Activated CD8-positive, alpha-beta T cell treated with anti-CD3 and anti-CD28 coated beads for 36 hours (primary cell): ENCODE measurements around the gene TRDN. TPM values are rescaled to one million over a fixed set of nuclear protein-coding genes. Genes with fewer than 3 reads are reported as not detected.

Experiments used
- ATAC-seq: fragments of 200-7000 bp; cut with Tn5 transposase; one replicate; pipeline ENCODE4 v1.10.0; 2021; ENCODE audit warnings: mild to moderate bottlenecking, moderate library complexity
- CTCF ChIA-PET: fragments of 350-600 bp; sonication (Branson Sonifier 250); formaldehyde crosslinking; loops from one replicate; lab custom pipeline; 2021; ENCODE audit warnings: antibody characterized with exemption; lab: Charles Lee
- POLR2A ChIA-PET: fragments of 350-600 bp; sonication (Branson Sonifier 250); formaldehyde crosslinking; loops from one replicate; lab custom pipeline; 2021; ENCODE audit warnings: antibody characterized with exemption; lab: Charles Lee
- DNase-seq: peaks from one replicate; pipeline ENCODE4 v3.0.0-alpha.2; 2020
- H3K27ac Mint-ChIP-seq: one replicate; pipeline ENCODE4 v1.8.0; 2021; ENCODE audit warnings: mild to moderate bottlenecking, mixed read lengths
- H3K27me3 Mint-ChIP-seq: one replicate; pipeline ENCODE4 v1.8.0; 2021; ENCODE audit warnings: mixed read lengths
- H3K36me3 Mint-ChIP-seq: one replicate; pipeline ENCODE4 v1.8.0; 2021; ENCODE audit warnings: low read depth, mixed read lengths
- H3K4me1 Mint-ChIP-seq: one replicate; pipeline ENCODE4 v1.8.0; 2021; ENCODE audit warnings: low read depth, mixed read lengths
- H3K4me3 Mint-ChIP-seq: one replicate; pipeline ENCODE4 v1.8.0; 2021; ENCODE audit warnings: mild to moderate bottlenecking, moderate library complexity, mixed read lengths
- H3K9me3 Mint-ChIP-seq: one replicate; pipeline ENCODE4 v1.8.0; 2021; ENCODE audit warnings: mixed read lengths
- CTCF ChIP-seq: fragments of 200-600 bp; IDR thresholded peaks from one replicate; pipeline ENCODE4 v1.8.0; 2022; ENCODE audit warnings: antibody characterized with exemption, mild to moderate bottlenecking
- intact Hi-C: fragments of 100-400 bp; cut with micrococcal nuclease; formaldehyde crosslinking; loops from one replicate; pipeline ENCODE4 v1.10.0; 2022
- total RNA-seq, 2 experiments: library from RNA; stranded (reverse); gene quantifications; one replicate each; pipeline ENCODE4 v1.2.3, GENCODE V29; 2021

Gene TRDN
- total RNA-seq, 2 experiments from 2014 or later, result not detected

- no peaks in the 10 kb centered on the region for H3K9me3 Mint-ChIP-seq
- POLR2A ChIA-PET, result no interaction called here
- H3K4me3 Mint-ChIP-seq, result no peak overlapping the region
- no peaks in the 10 kb centered on the region for H3K27me3 Mint-ChIP-seq
- CTCF ChIA-PET, result interaction anchor here (0.7 kb wide), 1 partner anchor 212 kb away, joined by 5 read pairs; no protein-coding TSS in a partner anchor
- TF ChIP-seq CTCF, result no peak
- H3K27ac Mint-ChIP-seq, result no peak overlapping the region
- H3K36me3 Mint-ChIP-seq, result no peaks in the 10 kb centered on the region
- intact Hi-C loops, result no loop called here
- no peaks in the 10 kb centered on the region for H3K4me1 Mint-ChIP-seq
- ATAC-seq (no peak), DNase-seq (no peak)
These were observed 4.1 kb downstream of the TRDN start for GRCh38 chr6:123632641-123633040.

- H3K27me3 Mint-ChIP-seq, result no peaks in the 10 kb centered on the region
- DNase-seq (no peak), ATAC-seq (no peak)
- H3K36me3 Mint-ChIP-seq, result no peaks in the 10 kb centered on the region
- H3K4me3 Mint-ChIP-seq, result no peak overlapping the region
- no peak overlapping the region for H3K27ac Mint-ChIP-seq
- H3K9me3 Mint-ChIP-seq, result no peaks in the 10 kb centered on the region
- intact Hi-C loops, result no loop called here
- no peak for TF ChIP-seq CTCF
- ChIA-PET CTCF (no interaction called here), POLR2A (no interaction called here)
- no peaks in the 10 kb centered on the region for H3K4me1 Mint-ChIP-seq
These were observed 7.3 kb downstream of the TRDN start for GRCh38 chr6:123629258-123629941.

GRCh38 chr6:123625696-123626095 lies 11.1 kb downstream of the TRDN start:
- DNase-seq (no peak), ATAC-seq (no peak)
- intact Hi-C loops, result no loop called here
- no peak overlapping the region for H3K27ac Mint-ChIP-seq
- ChIA-PET POLR2A (no interaction called here), CTCF (no interaction called here)
- H3K36me3 Mint-ChIP-seq, result no peaks in the 10 kb centered on the region
- no peak for TF ChIP-seq CTCF
- H3K4me1 Mint-ChIP-seq, result no peaks in the 10 kb centered on the region
- H3K9me3 Mint-ChIP-seq, result no peaks in the 10 kb centered on the region
- H3K27me3 Mint-ChIP-seq, result no peaks in the 10 kb centered on the region
- no peak overlapping the region for H3K4me3 Mint-ChIP-seq

- intact Hi-C loops, result no loop called here
- ATAC-seq, result no peak
- TF ChIP-seq CTCF, result no peak
- POLR2A ChIA-PET, result no interaction called here
- Mint-ChIP-seq H3K9me3 (peaks cover 2% of the 10 kb centered on the region), H3K4me3 (no peak overlapping the region), H3K27ac (no peak overlapping the region), H3K36me3 (no peaks in the 10 kb centered on the region), H3K4me1 (no peaks in the 10 kb centered on the region), H3K27me3 (no peaks in the 10 kb centered on the region)
- CTCF ChIA-PET, result no interaction called here
- no peak for DNase-seq
These were observed 14.0 kb downstream of the TRDN start for GRCh38 chr6:123622780-123623179.

- ChIA-PET CTCF (no interaction called here), POLR2A (no interaction called here)
- H3K9me3 Mint-ChIP-seq, result peaks cover 2% of the 10 kb centered on the region
- TF ChIP-seq CTCF, result no peak
- no peaks in the 10 kb centered on the region for H3K27me3 Mint-ChIP-seq
- ATAC-seq (no peak), DNase-seq (no peak)
- no peaks in the 10 kb centered on the region for H3K4me1 Mint-ChIP-seq
- intact Hi-C loops, result no loop called here
- no peak overlapping the region for H3K27ac Mint-ChIP-seq
- H3K36me3 Mint-ChIP-seq, result no peaks in the 10 kb centered on the region
- no peak overlapping the region for H3K4me3 Mint-ChIP-seq
These were observed 17.6 kb downstream of the TRDN start for GRCh38 chr6:123619156-123619555.
